GM23248 (cell line): ENCODE measurements around the gene CDR2.

Experiments used
- EZH2 ChIP-seq: fragments of 200-600 bp; sonication (generic); IDR thresholded peaks from 2 replicates; pipeline ENCODE4 v1.6.1; 2018; ENCODE audit warnings: antibody characterized with exemption, mild to moderate bottlenecking; ENCODE audit not compliant: insufficient read depth, poor library complexity, severe bottlenecking
- EZH2phosphoT487 ChIP-seq: fragments of 200-600 bp; sonication (generic); IDR thresholded peaks from 2 replicates; pipeline ENCODE4 v1.6.1; 2018; ENCODE audit warnings: antibody characterized with exemption, moderate library complexity, mild to moderate bottlenecking, low read depth; ENCODE audit not compliant: insufficient read depth

DNA sequence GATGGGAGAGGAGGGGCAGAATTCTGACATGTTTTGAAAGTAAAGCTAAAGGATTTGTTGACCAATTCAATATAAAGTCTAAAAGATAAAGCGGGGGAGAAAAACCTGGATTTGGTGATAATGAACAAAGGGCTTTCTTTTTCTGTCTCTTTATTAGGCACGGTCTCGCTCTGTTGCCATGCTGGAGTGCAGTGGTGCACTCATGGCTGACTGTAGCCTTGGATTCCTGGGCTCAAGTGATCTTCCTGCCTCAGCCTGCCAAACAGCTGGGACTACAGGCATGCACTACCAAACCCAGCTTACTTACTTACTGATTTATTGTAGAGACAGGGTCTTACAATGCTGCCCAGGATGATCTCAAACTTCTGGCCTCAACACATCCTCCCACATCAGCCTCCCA is 7.5 kb downstream of the CDR2 start:
- no peak for TF ChIP-seq EZH2
- no peak for TF ChIP-seq EZH2phosphoT487
